Testis (tissue), 2 donors: ENCODE measurements around the gene KIFBP.

Experiments
- POLR2A ChIP-seq: fragments of 450-650 bp; IDR thresholded peaks from one replicate; pipeline ENCODE4 v1.6.1; 2017; ENCODE audit warnings: antibody characterized with exemption, mild to moderate bottlenecking, moderate library complexity
- TF ChIP-seq, protein P1 (sequence below), 3 experiments: fragments of 450-650 bp in 2 of 3; fragments of 200-600 bp in 1 of 3; sonication (generic) in 1 of 3; IDR thresholded peaks; one replicate each; pipeline ENCODE4 v1.5.1; 2016 to 2019; ENCODE audit warnings: antibody characterized with exemption in 3 of 3, mild to moderate bottlenecking in 2 of 3, moderate library complexity in 1 of 3

DNA sequence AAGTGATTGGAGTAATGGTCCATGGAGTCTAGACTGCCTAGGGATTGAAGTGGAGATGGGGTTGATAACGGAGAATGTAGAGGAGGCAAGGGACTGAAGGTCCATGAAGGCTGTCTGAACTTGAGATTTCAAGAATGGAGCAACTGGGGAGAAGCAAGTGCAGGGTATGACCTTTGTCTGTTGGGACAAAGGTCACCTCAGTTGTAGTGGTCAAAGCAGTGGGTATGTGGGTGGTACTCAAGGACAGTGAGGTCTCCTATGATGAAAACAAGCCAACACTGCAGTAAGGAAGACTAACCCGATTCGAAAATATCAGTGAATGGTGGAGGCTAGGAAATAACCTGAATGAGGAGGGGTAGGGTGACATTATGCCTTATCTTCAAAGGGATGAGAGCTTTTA is 38.0 kb upstream of the KIFBP start:
- TF ChIP-seq, protein P1, sequence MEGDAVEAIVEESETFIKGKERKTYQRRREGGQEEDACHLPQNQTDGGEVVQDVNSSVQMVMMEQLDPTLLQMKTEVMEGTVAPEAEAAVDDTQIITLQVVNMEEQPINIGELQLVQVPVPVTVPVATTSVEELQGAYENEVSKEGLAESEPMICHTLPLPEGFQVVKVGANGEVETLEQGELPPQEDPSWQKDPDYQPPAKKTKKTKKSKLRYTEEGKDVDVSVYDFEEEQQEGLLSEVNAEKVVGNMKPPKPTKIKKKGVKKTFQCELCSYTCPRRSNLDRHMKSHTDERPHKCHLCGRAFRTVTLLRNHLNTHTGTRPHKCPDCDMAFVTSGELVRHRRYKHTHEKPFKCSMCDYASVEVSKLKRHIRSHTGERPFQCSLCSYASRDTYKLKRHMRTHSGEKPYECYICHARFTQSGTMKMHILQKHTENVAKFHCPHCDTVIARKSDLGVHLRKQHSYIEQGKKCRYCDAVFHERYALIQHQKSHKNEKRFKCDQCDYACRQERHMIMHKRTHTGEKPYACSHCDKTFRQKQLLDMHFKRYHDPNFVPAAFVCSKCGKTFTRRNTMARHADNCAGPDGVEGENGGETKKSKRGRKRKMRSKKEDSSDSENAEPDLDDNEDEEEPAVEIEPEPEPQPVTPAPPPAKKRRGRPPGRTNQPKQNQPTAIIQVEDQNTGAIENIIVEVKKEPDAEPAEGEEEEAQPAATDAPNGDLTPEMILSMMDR (IDR thresholded peaks at IDR 0.05), result no peak
- no peak for TF ChIP-seq POLR2A
